ENCODE results near the gene TULP4.

GRCh38 chr6:158416883-158417759, 104.9 kb downstream of the TULP4 start:
- TF ChIP-seq CTCF (conservative IDR thresholded peaks at IDR 0.05; ENCODE audit: low read length) (no peak), EZH2phosphoT487 (IDR thresholded peaks at IDR 0.05; ENCODE audit: borderline replicate concordance) (no peak)

All from Loucy (cell line).